Measurements from ENCODE around the gene GLB1L3.

- TF ChIP-seq CTCF (IDR thresholded peaks at IDR 0.05; ENCODE audit: low read depth, low read length, poor library complexity, severe bottlenecking) (no peak), EZH2phosphoT487 (IDR thresholded peaks at IDR 0.05; ENCODE audit: borderline replicate concordance, low read length) (no peak)
These were observed 65.8 kb downstream of the GLB1L3 start for GRCh38 chr11:134341805-134342571.
